Omental fat pad (tissue), 4 donors: ENCODE measurements around the gene KIF18A. TPM values are rescaled to one million over a fixed set of nuclear protein-coding genes. Genes with fewer than 3 reads are reported as not detected.

Experiments
- ATAC-seq: fragments of 150-250 bp; one replicate; pipeline ENCODE4 v1.9.1; 2016; ENCODE audit warnings: mild to moderate bottlenecking, moderate library complexity; ENCODE audit not compliant: low FRiP score
- DNase-seq: peaks from one replicate; pipeline ENCODE4 v3.0.0-alpha.2; 2019; ENCODE audit warnings: low spot score
- total RNA-seq, 4 donors: library from RNA; depleted of rRNA; stranded (reverse); fragments of >200 nt; gene quantifications; one replicate each; pipeline ENCODE4 v1.1.0, GENCODE V29; 2016
- TF ChIP-seq, protein P1 (sequence below), 3 donors: fragments of 450-650 bp; IDR thresholded peaks; one replicate each; pipeline ENCODE4 v1.5.1; 2016 to 2017; ENCODE audit warnings: antibody characterized with exemption in 3 of 3, mild to moderate bottlenecking in 3 of 3, moderate library complexity in 2 of 3

The KIF18A gene
- total RNA-seq, 4 donors from 2014 or later: 0.25 to 1.7 (median 1.2) TPM

- TF ChIP-seq, protein P1, sequence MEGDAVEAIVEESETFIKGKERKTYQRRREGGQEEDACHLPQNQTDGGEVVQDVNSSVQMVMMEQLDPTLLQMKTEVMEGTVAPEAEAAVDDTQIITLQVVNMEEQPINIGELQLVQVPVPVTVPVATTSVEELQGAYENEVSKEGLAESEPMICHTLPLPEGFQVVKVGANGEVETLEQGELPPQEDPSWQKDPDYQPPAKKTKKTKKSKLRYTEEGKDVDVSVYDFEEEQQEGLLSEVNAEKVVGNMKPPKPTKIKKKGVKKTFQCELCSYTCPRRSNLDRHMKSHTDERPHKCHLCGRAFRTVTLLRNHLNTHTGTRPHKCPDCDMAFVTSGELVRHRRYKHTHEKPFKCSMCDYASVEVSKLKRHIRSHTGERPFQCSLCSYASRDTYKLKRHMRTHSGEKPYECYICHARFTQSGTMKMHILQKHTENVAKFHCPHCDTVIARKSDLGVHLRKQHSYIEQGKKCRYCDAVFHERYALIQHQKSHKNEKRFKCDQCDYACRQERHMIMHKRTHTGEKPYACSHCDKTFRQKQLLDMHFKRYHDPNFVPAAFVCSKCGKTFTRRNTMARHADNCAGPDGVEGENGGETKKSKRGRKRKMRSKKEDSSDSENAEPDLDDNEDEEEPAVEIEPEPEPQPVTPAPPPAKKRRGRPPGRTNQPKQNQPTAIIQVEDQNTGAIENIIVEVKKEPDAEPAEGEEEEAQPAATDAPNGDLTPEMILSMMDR (IDR thresholded peaks at IDR 0.05): no peak
- DNase-seq (no peak), ATAC-seq (no peak)
Observed at GRCh38 chr11:28083118-28083517, 24.8 kb downstream of the KIF18A start.

DNA sequence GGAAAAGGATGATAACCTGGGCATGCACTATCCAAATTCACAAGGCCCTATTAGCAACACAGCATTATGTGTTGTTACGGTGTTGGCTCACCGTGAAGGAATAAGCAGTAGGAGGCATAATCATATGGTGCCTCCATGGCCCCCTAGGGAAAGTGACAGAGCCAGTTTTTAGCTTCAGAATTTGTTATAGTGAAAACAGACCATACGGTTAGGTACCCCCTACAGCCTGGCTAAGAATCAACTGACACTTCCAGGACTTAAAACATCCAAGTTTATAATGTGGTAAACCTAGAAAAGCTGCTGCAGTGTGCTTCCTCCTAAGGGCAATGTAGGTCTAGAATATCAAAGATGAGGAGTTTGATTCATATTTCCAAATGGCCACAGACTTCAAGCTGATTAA, 30.4 kb downstream of the KIF18A start:
- DNase-seq (no peak), ATAC-seq (no peak)
- TF ChIP-seq, protein P1 (IDR thresholded peaks at IDR 0.05): no peak

- DNase-seq (no peak), ATAC-seq (no peak)
- TF ChIP-seq, protein P1 (IDR thresholded peaks at IDR 0.05): no peak
Observed at GRCh38 chr11:28072321-28072720, 35.6 kb downstream of the KIF18A start.

DNA sequence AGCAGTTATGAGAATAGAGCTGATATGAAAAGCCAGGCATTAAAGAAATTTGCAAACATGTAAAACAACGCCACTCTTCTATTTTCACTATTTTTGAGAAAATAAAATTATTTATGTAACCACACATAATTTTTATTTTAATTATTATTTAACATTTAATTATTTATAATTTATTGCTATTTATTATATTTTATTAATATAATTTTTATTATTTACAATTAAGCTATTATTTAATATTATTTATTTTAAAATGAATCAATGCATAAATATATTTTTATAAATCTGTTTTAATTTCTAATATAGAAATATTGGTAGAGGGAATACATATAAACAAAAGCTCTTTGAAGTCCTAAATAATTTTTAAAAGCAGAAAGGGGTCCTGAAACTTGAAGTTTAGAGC, 36.7 kb downstream of the KIF18A start:
- DNase-seq (no peak), ATAC-seq (no peak)
- TF ChIP-seq, protein P1 (IDR thresholded peaks at IDR 0.05): no peak

DNA sequence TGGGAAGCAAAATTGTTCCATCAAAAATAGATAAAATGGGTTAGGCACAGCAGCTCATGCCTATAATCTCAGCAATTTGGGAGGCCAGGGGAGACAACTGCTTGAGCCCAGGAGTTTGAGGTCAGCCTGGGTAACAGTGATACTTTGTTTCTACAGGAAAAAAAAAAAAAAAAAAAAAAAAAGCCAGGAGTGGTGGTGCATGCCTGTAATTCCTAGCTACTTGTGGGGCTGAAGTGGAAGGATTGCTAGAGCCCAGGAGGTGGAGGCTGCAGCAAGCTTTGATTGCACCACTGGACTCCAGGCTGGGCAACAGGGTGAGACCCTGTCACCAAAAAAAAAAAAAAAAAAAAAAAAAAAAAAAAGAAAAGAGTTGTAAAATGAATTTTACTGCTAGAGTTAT, 49.6 kb downstream of the KIF18A start:
- ATAC-seq: no peak
- DNase-seq: no peak
- TF ChIP-seq, protein P1 (IDR thresholded peaks at IDR 0.05): no peak

- TF ChIP-seq, protein P1 (IDR thresholded peaks at IDR 0.05): no peak
- DNase-seq: no peak
- no peak for ATAC-seq
Observed at GRCh38 chr11:28054821-28055220, 53.1 kb downstream of the KIF18A start.

DNA sequence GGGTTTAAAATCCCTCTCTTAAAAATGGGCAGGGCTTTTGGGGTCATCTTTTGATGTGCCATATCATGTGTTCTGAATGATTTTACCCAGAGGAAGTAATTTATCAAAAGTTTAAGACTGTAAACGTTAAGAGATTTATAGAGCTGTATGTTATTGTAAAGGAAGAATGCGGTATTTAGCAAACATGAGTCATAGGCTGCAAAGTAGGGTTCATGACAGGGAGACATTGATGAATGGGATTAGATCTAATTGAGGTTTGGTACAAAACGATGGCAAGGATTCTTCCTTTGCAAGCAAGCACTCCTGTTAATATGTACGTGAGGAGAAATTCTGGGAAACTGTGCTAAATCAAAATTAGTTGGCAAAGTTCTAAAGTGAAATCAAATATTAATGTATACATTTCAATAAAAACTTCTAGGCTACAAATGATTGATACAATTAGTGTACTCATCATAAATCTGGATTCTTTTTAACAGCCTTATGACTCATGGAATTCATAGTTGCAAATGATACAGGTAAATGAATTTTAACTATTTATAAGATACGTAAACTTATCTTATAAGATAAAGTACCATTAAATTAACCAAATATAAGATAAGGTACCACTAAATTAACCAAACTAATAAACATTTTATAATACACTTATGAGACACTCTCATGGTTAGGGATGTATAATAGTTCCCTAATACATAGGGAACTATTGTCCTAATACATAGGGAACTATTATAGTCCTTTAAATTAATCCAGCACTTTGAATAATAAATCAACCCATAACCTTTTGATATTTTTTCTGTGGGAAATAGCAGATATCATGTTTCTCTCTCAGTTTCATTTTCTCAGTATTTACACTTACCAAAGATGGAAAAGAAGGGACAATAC, 58.4 kb downstream of the KIF18A start:
- TF ChIP-seq, protein P1 (IDR thresholded peaks at IDR 0.05): no peak
- ATAC-seq (no peak), DNase-seq (no peak)
